ENCODE results near the gene PEAK3. TPM values are rescaled to one million over a fixed set of nuclear protein-coding genes. Genes with fewer than 3 reads are reported as not detected.

The PEAK3 gene
- total and polyA plus RNA-seq, 10 of the 15 experiments (the other 5 are each of a cell fraction or from before 2014, with no cell fraction given): 0.03 to 0.10 (median 0.05) TPM; not detected in 7

DNA sequence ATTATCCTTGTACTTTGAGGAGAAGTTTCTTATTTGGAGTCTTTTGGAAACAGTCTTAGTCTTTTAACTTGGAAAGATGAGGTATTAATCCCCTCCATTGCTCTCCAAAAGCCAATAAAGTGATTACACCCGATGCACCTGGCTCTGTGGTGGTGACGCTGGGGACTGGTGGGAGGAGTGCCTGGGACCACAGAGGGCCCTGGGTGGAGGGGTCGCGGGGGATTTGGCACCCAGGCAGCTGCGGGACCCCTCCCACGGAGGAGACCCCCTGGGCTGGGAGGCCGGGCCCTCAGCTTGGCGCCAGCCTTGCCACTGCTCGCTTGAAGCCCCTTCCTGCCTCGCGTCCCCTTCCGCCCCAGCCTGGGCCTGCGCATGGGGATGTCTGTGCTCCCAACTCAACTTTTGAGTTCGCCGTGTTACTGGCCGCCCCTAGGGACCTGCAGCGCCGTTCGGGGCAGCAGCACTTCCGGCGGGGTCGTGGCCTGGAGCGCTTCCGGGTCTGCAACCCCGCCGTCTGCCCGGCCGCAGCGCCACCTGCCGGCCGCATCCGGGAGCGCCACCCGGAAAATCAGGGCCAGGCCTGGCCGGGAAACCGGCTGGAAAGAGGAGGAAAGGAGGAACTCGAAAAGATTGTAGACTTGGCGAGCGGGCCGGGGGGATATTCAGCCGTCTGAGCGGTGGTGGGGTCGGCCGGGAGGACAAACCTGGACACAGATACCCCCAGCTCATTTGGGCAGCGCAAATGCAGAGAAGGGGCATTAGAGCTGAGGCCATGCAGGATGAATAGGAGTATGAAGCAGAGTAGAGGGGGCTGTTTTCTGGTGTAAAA, 8.4 kb downstream of the PEAK3 start (continued):
- TF ChIP-seq, protein P1, sequence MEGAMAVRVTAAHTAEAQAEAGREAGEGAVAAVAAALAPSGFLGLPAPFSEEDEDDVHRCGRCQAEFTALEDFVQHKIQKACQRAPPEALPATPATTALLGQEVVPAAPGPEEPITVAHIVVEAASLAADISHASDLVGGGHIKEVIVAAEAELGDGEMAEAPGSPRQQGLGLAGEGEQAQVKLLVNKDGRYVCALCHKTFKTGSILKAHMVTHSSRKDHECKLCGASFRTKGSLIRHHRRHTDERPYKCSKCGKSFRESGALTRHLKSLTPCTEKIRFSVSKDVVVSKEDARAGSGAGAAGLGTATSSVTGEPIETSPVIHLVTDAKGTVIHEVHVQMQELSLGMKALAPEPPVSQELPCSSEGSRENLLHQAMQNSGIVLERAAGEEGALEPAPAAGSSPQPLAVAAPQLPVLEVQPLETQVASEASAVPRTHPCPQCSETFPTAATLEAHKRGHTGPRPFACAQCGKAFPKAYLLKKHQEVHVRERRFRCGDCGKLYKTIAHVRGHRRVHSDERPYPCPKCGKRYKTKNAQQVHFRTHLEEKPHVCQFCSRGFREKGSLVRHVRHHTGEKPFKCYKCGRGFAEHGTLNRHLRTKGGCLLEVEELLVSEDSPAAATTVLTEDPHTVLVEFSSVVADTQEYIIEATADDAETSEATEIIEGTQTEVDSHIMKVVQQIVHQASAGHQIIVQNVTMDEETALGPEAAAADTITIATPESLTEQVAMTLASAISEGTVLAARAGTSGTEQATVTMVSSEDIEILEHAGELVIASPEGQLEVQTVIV (IDR thresholded peaks at IDR 0.05; ENCODE audit: borderline replicate concordance, partially characterized antibody): no peak
- TF ChIP-seq GATAD2B (conservative IDR thresholded peaks at IDR 0.05; ENCODE audit: low read depth) (peak; percentile 75), NR2C2 (IDR thresholded peaks at IDR 0.05; ENCODE audit: borderline replicate concordance, control insufficient read depth, insufficient read length, low read depth) (no peak), SREBF1 (IDR thresholded peaks at IDR 0.05; ENCODE audit: low read length) (peak; percentile 21; the same call in 1 of the 2 replicates), ZZZ3 (IDR thresholded peaks at IDR 0.05; ENCODE audit: control insufficient read depth, insufficient read length, low read depth) (no peak), JUND (IDR thresholded peaks at IDR 0.05; ENCODE audit: low read depth, low read length) (no peak), EP300 (IDR thresholded peaks at IDR 0.05; ENCODE audit: borderline replicate concordance in 1 of 2, control insufficient read depth in 1 of 2, low read depth in 2 of 2, low read length in 2 of 2) (no peak), SMAD5 (IDR thresholded peaks at IDR 0.05; ENCODE audit: low read depth) (no peak), CHD4 (IDR thresholded peaks at IDR 0.05) (no peak), IKZF2 (IDR thresholded peaks at IDR 0.05) (peak; percentile 53 to 67; a peak in 2 of 4 replicates)
- TF ChIP-seq, protein P2, sequence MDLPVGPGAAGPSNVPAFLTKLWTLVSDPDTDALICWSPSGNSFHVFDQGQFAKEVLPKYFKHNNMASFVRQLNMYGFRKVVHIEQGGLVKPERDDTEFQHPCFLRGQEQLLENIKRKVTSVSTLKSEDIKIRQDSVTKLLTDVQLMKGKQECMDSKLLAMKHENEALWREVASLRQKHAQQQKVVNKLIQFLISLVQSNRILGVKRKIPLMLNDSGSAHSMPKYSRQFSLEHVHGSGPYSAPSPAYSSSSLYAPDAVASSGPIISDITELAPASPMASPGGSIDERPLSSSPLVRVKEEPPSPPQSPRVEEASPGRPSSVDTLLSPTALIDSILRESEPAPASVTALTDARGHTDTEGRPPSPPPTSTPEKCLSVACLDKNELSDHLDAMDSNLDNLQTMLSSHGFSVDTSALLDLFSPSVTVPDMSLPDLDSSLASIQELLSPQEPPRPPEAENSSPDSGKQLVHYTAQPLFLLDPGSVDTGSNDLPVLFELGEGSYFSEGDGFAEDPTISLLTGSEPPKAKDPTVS (IDR thresholded peaks at IDR 0.05; ENCODE audit: low read depth, low read length): no peak
- TF ChIP-seq, protein P3, sequence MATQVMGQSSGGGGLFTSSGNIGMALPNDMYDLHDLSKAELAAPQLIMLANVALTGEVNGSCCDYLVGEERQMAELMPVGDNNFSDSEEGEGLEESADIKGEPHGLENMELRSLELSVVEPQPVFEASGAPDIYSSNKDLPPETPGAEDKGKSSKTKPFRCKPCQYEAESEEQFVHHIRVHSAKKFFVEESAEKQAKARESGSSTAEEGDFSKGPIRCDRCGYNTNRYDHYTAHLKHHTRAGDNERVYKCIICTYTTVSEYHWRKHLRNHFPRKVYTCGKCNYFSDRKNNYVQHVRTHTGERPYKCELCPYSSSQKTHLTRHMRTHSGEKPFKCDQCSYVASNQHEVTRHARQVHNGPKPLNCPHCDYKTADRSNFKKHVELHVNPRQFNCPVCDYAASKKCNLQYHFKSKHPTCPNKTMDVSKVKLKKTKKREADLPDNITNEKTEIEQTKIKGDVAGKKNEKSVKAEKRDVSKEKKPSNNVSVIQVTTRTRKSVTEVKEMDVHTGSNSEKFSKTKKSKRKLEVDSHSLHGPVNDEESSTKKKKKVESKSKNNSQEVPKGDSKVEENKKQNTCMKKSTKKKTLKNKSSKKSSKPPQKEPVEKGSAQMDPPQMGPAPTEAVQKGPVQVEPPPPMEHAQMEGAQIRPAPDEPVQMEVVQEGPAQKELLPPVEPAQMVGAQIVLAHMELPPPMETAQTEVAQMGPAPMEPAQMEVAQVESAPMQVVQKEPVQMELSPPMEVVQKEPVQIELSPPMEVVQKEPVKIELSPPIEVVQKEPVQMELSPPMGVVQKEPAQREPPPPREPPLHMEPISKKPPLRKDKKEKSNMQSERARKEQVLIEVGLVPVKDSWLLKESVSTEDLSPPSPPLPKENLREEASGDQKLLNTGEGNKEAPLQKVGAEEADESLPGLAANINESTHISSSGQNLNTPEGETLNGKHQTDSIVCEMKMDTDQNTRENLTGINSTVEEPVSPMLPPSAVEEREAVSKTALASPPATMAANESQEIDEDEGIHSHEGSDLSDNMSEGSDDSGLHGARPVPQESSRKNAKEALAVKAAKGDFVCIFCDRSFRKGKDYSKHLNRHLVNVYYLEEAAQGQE (IDR thresholded peaks at IDR 0.05; ENCODE audit: low read depth, low read length): no peak
- TF ChIP-seq, protein P4, sequence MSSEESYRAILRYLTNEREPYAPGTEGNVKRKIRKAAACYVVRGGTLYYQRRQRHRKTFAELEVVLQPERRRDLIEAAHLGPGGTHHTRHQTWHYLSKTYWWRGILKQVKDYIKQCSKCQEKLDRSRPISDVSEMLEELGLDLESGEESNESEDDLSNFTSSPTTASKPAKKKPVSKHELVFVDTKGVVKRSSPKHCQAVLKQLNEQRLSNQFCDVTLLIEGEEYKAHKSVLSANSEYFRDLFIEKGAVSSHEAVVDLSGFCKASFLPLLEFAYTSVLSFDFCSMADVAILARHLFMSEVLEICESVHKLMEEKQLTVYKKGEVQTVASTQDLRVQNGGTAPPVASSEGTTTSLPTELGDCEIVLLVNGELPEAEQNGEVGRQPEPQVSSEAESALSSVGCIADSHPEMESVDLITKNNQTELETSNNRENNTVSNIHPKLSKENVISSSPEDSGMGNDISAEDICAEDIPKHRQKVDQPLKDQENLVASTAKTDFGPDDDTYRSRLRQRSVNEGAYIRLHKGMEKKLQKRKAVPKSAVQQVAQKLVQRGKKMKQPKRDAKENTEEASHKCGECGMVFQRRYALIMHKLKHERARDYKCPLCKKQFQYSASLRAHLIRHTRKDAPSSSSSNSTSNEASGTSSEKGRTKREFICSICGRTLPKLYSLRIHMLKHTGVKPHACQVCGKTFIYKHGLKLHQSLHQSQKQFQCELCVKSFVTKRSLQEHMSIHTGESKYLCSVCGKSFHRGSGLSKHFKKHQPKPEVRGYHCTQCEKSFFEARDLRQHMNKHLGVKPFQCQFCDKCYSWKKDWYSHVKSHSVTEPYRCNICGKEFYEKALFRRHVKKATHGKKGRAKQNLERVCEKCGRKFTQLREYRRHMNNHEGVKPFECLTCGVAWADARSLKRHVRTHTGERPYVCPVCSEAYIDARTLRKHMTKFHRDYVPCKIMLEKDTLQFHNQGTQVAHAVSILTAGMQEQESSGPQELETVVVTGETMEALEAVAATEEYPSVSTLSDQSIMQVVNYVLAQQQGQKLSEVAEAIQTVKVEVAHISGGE (CRISPR knock-in tag; IDR thresholded peaks at IDR 0.05): peak; percentile 31; the same call in 1 of the 2 replicates
- TF ChIP-seq, protein P5, sequence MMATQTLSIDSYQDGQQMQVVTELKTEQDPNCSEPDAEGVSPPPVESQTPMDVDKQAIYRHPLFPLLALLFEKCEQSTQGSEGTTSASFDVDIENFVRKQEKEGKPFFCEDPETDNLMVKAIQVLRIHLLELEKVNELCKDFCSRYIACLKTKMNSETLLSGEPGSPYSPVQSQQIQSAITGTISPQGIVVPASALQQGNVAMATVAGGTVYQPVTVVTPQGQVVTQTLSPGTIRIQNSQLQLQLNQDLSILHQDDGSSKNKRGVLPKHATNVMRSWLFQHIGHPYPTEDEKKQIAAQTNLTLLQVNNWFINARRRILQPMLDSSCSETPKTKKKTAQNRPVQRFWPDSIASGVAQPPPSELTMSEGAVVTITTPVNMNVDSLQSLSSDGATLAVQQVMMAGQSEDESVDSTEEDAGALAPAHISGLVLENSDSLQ (IDR thresholded peaks at IDR 0.05): peak; percentile 10; the same call in 1 of the 2 replicates
